Measurements from ENCODE around the gene GPC2.
"Not testable (repeated sequence)": the region's sequence is repeated elsewhere in the genome, so short reads cannot be mapped to it uniquely, and the experiment has no call there.

The GPC2 gene

GRCh38 chr7:100219271-100219737 is 42.1 kb upstream of the GPC2 start:
- Histone ChIP-seq H3K27ac (peak overlapping the region; percentile 82), H4K20me1 (no peaks in the 10 kb centered on the region), H3K4me1 (peaks cover 73% of the 10 kb centered on the region), H3K27me3 (no peaks in the 10 kb centered on the region), H3K4me2 (peak overlapping the region; percentile 89), H3K4me3 (peak overlapping the region; percentile 55; the same call in 1 of the 2 replicates), H3K9me3 (no peaks in the 10 kb centered on the region), H3K36me3 (peaks cover 16% of the 10 kb centered on the region; the same call in 1 of the 2 replicates), H3K9ac (peak overlapping the region; percentile 39; the same call in 1 of the 2 replicates)
- TF ChIP-seq Cebpa-rat (IDR thresholded peaks at IDR 0.05): no peak

GRCh38 chr7:100217934-100218333 is 40.8 kb upstream of the GPC2 start:
- not testable (repeated sequence) for H4K20me1 ChIP-seq, H3K27me3 ChIP-seq, H3K9me3 ChIP-seq, H3K36me3 ChIP-seq, H3K27ac ChIP-seq, H3K4me3 ChIP-seq, H3K9ac ChIP-seq
- Histone ChIP-seq H3K4me1 (peaks cover 87% of the 10 kb centered on the region), H3K4me2 (peak overlapping the region; percentile 89)

GRCh38 chr7:100215895-100216294 is 38.7 kb upstream of the GPC2 start:
- no peak for TF ChIP-seq Cebpa-rat (IDR thresholded peaks at IDR 0.05)
- Histone ChIP-seq H4K20me1 (no peaks in the 10 kb centered on the region), H3K36me3 (no peaks in the 10 kb centered on the region), H3K4me2 (0 out of 2 replicates have a peak overlapping the region, but pooled peaks have one; percentile 17), H3K27ac (no peak overlapping the region), H3K9ac (no peak overlapping the region), H3K4me1 (peaks cover 89% of the 10 kb centered on the region), H3K4me3 (no peak overlapping the region), H3K9me3 (no peaks in the 10 kb centered on the region), H3K27me3 (no peaks in the 10 kb centered on the region)

GRCh38 chr7:100214356-100214755 is 37.2 kb upstream of the GPC2 start:
- not testable (repeated sequence) for H3K27me3 ChIP-seq, H4K20me1 ChIP-seq, H3K4me3 ChIP-seq, H3K9ac ChIP-seq, H3K9me3 ChIP-seq, H3K27ac ChIP-seq, H3K36me3 ChIP-seq
- peaks cover 79% of the 10 kb centered on the region for H3K4me1 ChIP-seq
- peak overlapping the region; percentile 80 for H3K4me2 ChIP-seq

GRCh38 chr7:100213672-100214071 is 36.5 kb upstream of the GPC2 start:
- peak overlapping the region; percentile 80 for H3K4me2 ChIP-seq
- H3K4me1 ChIP-seq: peaks cover 72% of the 10 kb centered on the region
- no peaks in the 10 kb centered on the region; the same call in 1 of the 2 replicates for H3K27me3 ChIP-seq
- no peaks in the 10 kb centered on the region for H3K9me3 ChIP-seq
- no peak overlapping the region for H3K4me3 ChIP-seq
- no peaks in the 10 kb centered on the region for H4K20me1 ChIP-seq
- H3K36me3 ChIP-seq: no peaks in the 10 kb centered on the region
- H3K9ac ChIP-seq: peak overlapping the region; percentile 3; the same call in 1 of the 2 replicates
- H3K27ac ChIP-seq: no peak overlapping the region
- TF ChIP-seq Cebpa-rat (IDR thresholded peaks at IDR 0.05): no peak

GRCh38 chr7:100212631-100213286 is 35.6 kb upstream of the GPC2 start:
- Histone ChIP-seq H3K4me3 (no peak overlapping the region), H3K9me3 (no peaks in the 10 kb centered on the region), H4K20me1 (no peaks in the 10 kb centered on the region), H3K4me1 (peaks cover 67% of the 10 kb centered on the region), H3K4me2 (peak overlapping the region; percentile 80), H3K27ac (no peak overlapping the region), H3K36me3 (no peaks in the 10 kb centered on the region), H3K27me3 (no peaks in the 10 kb centered on the region; the same call in 1 of the 2 replicates), H3K9ac (no peak overlapping the region; the same call in 1 of the 2 replicates)
- TF ChIP-seq Cebpa-rat (IDR thresholded peaks at IDR 0.05): no peak

GRCh38 chr7:100211342-100211780 is 34.2 kb upstream of the GPC2 start:
- no peaks in the 10 kb centered on the region; the same call in 1 of the 2 replicates for H3K27me3 ChIP-seq
- no peak for TF ChIP-seq Cebpa-rat (IDR thresholded peaks at IDR 0.05)
- no peaks in the 10 kb centered on the region for H3K36me3 ChIP-seq
- H3K9ac ChIP-seq: peak overlapping the region; percentile 8; the same call in 1 of the 2 replicates
- peak overlapping the region; percentile 75 for H3K4me2 ChIP-seq
- no peaks in the 10 kb centered on the region for H3K9me3 ChIP-seq
- no peak overlapping the region for H3K27ac ChIP-seq
- no peaks in the 10 kb centered on the region for H4K20me1 ChIP-seq
- H3K4me3 ChIP-seq: no peak overlapping the region
- H3K4me1 ChIP-seq: peaks cover 57% of the 10 kb centered on the region

GRCh38 chr7:100210805-100211204 is 33.6 kb upstream of the GPC2 start:
- Histone ChIP-seq H3K27ac (no peak overlapping the region), H3K9me3 (no peaks in the 10 kb centered on the region), H4K20me1 (no peaks in the 10 kb centered on the region), H3K4me2 (peak overlapping the region; percentile 75), H3K4me1 (peaks cover 53% of the 10 kb centered on the region), H3K36me3 (no peaks in the 10 kb centered on the region), H3K27me3 (no peaks in the 10 kb centered on the region; the same call in 1 of the 2 replicates), H3K4me3 (no peak overlapping the region), H3K9ac (no peak overlapping the region)
- no peak for TF ChIP-seq Cebpa-rat (IDR thresholded peaks at IDR 0.05)

- Histone ChIP-seq H4K20me1 (no peaks in the 10 kb centered on the region), H3K4me1 (peaks cover 47% of the 10 kb centered on the region), H3K9me3 (no peaks in the 10 kb centered on the region), H3K36me3 (no peaks in the 10 kb centered on the region), H3K27me3 (no peaks in the 10 kb centered on the region; the same call in 1 of the 2 replicates), H3K9ac (no peak overlapping the region), H3K4me3 (no peak overlapping the region), H3K27ac (no peak overlapping the region), H3K4me2 (no peak overlapping the region)
- no peak for TF ChIP-seq Cebpa-rat (IDR thresholded peaks at IDR 0.05)
These were observed 32.3 kb upstream of the GPC2 start for GRCh38 chr7:100209493-100209892.

- no peaks in the 10 kb centered on the region for H3K36me3 ChIP-seq
- no peak overlapping the region for H3K4me3 ChIP-seq
- TF ChIP-seq Cebpa-rat (IDR thresholded peaks at IDR 0.05): no peak
- H3K4me1 ChIP-seq: peaks cover 47% of the 10 kb centered on the region
- H3K4me2 ChIP-seq: no peak overlapping the region
- H3K27me3 ChIP-seq: no peaks in the 10 kb centered on the region; the same call in 1 of the 2 replicates
- H3K9ac ChIP-seq: no peak overlapping the region
- H3K9me3 ChIP-seq: no peaks in the 10 kb centered on the region
- no peaks in the 10 kb centered on the region for H4K20me1 ChIP-seq
- H3K27ac ChIP-seq: no peak overlapping the region
These were observed 31.8 kb upstream of the GPC2 start for GRCh38 chr7:100208911-100209408.
